NCI-H526 treated with DMSO at 0.1 percent for 48 hours (cell line): ENCODE data around the gene KIAA0586.

ENCODE experiments used
- DNase-seq: peaks from one replicate; lab custom pipeline; 2025; lab: John Stamatoyannopoulos, UW

KIAA0586 gene

DNA sequence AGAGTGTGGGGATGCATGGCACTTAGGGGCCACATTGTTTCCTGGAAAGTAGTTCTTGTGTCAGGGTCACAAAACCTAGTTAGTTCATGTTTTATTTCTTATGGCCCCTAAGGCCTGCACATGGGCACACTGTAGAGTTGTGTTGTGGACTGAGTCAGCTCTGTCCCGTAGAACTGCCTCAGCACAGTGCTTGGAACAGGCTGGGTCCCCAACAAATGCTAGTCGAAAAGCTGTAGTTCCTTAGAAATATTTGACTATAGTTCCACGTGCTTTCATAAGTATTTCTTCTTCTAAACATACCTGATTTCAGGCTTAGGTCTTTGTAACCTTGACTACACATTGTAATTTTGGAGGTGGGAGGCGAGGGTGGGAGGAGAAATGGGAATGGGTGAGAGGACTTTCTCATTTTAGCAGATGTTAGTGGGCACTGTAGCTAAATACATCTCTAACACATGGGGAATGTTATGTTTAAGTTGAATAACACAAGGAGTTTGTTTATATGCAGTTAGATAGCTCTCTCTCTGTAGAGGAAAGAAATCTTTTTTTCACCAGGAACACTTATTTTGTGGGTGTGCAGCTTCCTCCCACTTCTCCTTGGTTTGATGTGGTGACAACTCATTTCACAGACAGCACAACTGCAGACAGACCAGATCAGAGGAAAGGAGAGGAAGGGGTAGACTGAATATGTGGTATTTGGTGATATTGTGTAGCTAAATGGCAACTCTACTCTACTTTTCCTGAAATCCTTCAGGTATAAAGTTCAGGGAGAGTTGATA is 170.7 kb downstream of the KIAA0586 start:
- no peak for DNase-seq

DNA sequence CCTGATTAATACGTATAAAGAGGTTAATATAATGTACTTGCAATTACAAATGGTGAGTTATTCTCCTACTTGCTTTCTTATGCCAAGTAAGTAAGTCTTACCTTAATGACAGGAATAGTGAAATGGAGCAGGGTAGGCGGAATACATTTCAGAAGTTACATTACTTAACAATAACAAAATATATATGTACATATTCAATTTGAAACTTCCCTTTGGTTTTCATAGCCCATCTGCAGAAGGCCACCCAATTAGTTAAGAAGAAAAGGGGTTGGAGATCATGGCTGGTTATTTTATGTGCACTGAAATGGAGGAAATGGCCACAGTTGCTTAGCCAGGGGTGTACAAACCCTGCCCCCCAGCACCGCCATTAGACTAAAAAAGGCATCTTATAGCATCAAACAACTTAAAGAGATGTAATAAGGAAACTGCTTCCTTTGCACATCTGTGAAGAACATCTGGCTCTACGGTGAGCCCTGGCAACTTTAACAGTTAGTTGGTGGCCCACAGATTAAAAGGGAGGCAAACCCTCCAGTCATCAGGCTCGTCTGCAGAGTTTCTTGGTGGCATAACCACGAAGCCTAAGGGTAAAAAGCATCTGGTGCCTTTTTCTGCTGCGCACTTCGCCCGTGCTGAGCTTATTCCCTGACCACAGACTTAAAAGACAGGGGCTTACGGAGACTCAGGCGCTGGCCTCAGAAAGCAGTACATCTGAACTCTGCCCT is 171.4 kb downstream of the KIAA0586 start:
- no peak for DNase-seq

DNA sequence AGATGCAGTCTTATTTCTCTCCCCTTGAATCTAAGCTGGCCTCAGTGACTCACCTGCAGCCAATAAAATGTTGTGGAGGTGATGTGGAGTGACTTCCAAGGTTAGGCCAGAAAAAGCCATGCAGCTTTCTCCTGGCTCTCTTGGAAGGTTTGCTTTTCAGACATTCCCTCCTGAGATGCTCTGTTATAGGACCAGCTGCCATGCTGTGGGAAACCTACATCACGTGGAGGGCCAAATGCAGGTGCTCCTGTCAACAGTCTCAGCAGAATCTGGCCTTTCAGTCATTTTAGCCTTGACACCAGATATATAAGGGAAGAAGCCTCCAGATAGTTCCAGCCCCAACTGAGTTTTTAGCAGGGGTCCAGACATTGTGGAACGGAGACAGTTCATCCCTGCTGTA is 172.2 kb downstream of the KIAA0586 start:
- DNase-seq, result no peak
